Neutrophil (primary cell): ENCODE measurements around the gene CDHR5.

Source experiments
- H3K27ac ChIP-seq: fragments of 200-600 bp; sonication (generic); 2 replicates; pipeline ENCODE4 v1.5.1; 2016; ENCODE audit warnings: mild to moderate bottlenecking, moderate library complexity
- H3K27me3 ChIP-seq: fragments of 200-600 bp; sonication (generic); 2 replicates; pipeline ENCODE4 v1.6.0; 2016; ENCODE audit warnings: mild to moderate bottlenecking
- H3K36me3 ChIP-seq: fragments of 200-600 bp; sonication (generic); 2 replicates; pipeline ENCODE4 v1.5.1; 2017
- H3K4me1 ChIP-seq, 2 experiments: fragments of 200-600 bp in 1 of 2; sonication (generic) in 1 of 2; 1 replicate in 1 of 2; 2 replicates in 1 of 2; pipeline versions ENCODE4 v1.5.1 to v1.6.1; 2013 to 2016; ENCODE audit warnings: low read depth in 1 of 2, low read length in 1 of 2, mild to moderate bottlenecking in 1 of 2, moderate library complexity in 1 of 2; ENCODE audit not compliant: control insufficient read depth in 1 of 2, insufficient read depth in 1 of 2
- H3K4me3 ChIP-seq, 2 experiments: fragments of 200-600 bp in 1 of 2; sonication (generic) in 1 of 2; 1 replicate in 1 of 2; 2 replicates in 1 of 2; pipeline ENCODE4 v1.5.1; 2013 to 2016; ENCODE audit warnings: low read depth in 1 of 2, low read length in 1 of 2, mild to moderate bottlenecking in 1 of 2, moderate library complexity in 1 of 2
- H3K9me3 ChIP-seq: fragments of 200-600 bp; sonication (generic); 2 replicates; pipeline ENCODE4 v1.5.1; 2016
- CTCF ChIP-seq: fragments of 200-600 bp; sonication (generic); IDR thresholded peaks from 2 replicates; pipeline ENCODE4 v1.5.1; 2016; ENCODE audit warnings: antibody characterized with exemption

CDHR5 gene

GRCh38 chr11:601573-602245, 23.0 kb downstream of the CDHR5 start:
- Histone ChIP-seq H3K27ac (no peak overlapping the region), H3K4me3 (no peak overlapping the region), H3K27me3 (no peaks in the 10 kb centered on the region), H3K36me3 (peaks cover 95% of the 10 kb centered on the region), H3K9me3 (no peaks in the 10 kb centered on the region), H3K4me1 (no peaks in the 10 kb centered on the region)
- TF ChIP-seq CTCF = no peak

- Histone ChIP-seq H3K27ac (no peak overlapping the region), H3K4me3 (no peak overlapping the region), H3K9me3 (no peaks in the 10 kb centered on the region), H3K27me3 (no peaks in the 10 kb centered on the region), H3K36me3 (peaks cover 96% of the 10 kb centered on the region), H3K4me1 (no peaks in the 10 kb centered on the region)
- no peak for TF ChIP-seq CTCF
These were observed 26.6 kb downstream of the CDHR5 start for GRCh38 chr11:598005-598680.

GRCh38 chr11:597166-597725, 27.5 kb downstream of the CDHR5 start:
- Histone ChIP-seq H3K4me3 (no peak overlapping the region), H3K36me3 (peaks cover 96% of the 10 kb centered on the region), H3K27ac (no peak overlapping the region), H3K27me3 (no peaks in the 10 kb centered on the region), H3K4me1 (no peaks in the 10 kb centered on the region), H3K9me3 (no peaks in the 10 kb centered on the region)
- no peak for TF ChIP-seq CTCF

- H3K4me3 ChIP-seq = no peak overlapping the region
- peaks cover 96% of the 10 kb centered on the region for H3K36me3 ChIP-seq
- no peaks in the 10 kb centered on the region for H3K4me1 ChIP-seq
- TF ChIP-seq CTCF = no peak
- H3K9me3 ChIP-seq = no peaks in the 10 kb centered on the region
- H3K27me3 ChIP-seq = no peaks in the 10 kb centered on the region
- H3K27ac ChIP-seq = no peak overlapping the region
These were observed 28.4 kb downstream of the CDHR5 start for GRCh38 chr11:596374-596773.

- no peak overlapping the region for H3K4me3 ChIP-seq
- no peak for TF ChIP-seq CTCF
- peaks cover 97% of the 10 kb centered on the region for H3K36me3 ChIP-seq
- no peaks in the 10 kb centered on the region for H3K27me3 ChIP-seq
- H3K9me3 ChIP-seq = no peaks in the 10 kb centered on the region
- H3K4me1 ChIP-seq = no peaks in the 10 kb centered on the region
- no peak overlapping the region for H3K27ac ChIP-seq
These were observed 29.4 kb downstream of the CDHR5 start for GRCh38 chr11:595400-595799.
